Mesenteric fat pad (tissue), 1 donor: ENCODE data around the gene C2. TPM values are rescaled to one million over a fixed set of nuclear protein-coding genes. Genes with fewer than 3 reads are reported as not detected.
"Not testable (repeated sequence)": the region's sequence is repeated elsewhere in the genome, so short reads cannot be mapped to it uniquely, and the experiment has no call there.

Experiments
- DNase-seq: peaks from one replicate; pipeline ENCODE4 v3.0.0-alpha.2; 2020; ENCODE audit warnings: low spot score
- total RNA-seq: library from RNA; stranded (reverse); fragmentation: NEBNext Ultra II Directional; extraction: Animal tissue kit (Norgen Biotek cat#: 25700); gene quantifications from one replicate; pipeline ENCODE4 v1.2.1, GENCODE V29; 2021
- donor health status: DM: yes; HTN: yes; CAD: no.

The C2 gene
- total RNA-seq, 1 donor from 2014 or later, result 60.8 TPM

DNA sequence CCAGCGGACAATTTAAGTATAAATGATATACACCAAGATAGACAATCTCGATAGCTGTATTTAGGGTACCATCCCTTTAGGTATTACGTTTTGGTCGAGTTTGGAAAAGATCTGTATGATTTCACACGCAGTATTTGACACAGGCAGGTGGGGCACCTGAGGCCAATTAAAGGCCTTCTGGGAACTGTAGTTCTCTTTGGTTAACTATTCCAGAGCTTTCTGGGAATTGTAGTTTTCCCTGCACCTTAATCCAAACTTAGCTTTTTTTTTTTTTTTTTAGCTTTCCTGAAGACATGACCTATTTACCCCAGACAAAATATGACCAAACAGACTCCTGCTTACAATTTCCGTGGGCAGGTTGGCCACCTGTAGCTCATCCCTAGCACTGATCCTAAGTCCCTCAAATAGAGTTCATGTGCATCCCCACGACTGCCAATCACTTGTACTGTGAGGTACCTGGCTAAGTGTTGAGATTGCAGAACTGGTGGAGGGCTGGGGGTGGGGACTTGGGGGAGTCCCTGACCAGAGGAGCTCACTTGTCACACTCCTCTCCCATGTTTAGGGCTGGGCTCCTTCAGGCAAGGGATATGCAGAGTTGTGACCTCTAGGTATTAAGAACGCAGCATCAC, 29.0 kb upstream of the C2 start:
- no peak for DNase-seq

- DNase-seq, result no peak
Measured at GRCh38 chr6:31899215-31899614, 28.3 kb upstream of the C2 start.

DNA sequence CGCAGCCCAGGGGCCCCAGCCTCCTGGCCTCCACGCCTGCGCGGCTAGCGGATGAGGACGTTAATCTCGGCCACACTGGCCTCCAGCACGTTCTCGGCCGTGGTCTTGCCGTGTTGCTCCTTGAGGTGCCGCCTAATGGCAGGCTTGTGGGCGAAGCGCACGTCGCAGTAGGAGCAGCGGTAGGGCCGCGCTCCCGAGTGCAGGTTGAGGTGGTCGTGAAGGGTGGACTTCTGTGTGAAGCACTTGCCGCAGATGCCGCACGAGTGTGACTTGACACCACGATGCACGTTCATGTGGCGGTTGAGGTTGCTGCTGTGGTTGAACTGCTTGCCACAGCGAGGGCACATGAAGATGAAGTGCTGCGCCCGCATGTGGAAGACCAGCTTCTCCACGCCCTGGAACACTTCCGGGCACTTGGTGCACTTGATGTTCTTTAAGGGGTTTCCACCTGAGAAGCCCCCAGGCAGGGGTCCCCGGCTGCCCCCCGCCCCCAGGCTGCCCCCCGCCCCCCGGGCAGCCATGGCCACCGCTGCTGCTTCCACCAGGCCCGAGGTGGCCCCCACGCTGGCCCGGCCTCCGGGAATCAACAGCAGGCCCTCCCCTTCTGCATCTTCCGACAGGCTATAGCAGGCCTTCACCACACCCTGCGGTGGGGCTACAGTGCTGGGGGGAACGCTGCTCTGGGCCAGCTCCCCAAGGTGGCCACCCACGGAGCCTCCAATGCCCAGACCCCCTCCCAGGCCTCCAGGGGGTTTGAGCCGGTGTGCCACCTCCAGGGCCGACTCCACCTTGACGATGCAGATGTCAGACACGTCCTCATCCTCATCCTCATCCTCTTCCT, 27.4 kb upstream of the C2 start:
- DNase-seq, result no peak

DNA sequence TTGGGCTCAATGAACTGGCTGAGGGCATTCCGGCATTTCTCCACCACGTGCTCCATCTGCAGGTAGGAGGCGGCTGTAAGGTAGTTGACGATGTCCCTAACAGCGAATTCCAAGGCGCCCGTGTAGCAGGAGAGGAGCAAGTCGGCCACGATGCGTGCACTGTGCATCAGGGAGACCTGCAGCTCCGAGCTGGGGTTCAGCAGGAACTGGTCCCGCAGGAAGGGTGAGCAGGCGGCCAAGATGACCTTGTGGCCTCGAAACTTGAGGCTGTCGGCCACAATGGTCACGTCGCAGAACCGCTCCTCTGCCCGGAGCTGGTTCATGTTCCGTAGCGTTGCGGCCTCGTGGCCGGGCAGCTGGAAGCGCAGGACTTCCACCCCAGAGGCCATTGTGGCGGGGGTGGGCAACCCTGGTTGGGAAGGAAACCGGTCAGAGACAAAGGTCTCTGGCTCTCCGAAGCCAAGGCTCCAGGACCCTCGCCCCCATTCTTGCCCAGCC, 26.6 kb upstream of the C2 start:
- DNase-seq, result no peak

DNA sequence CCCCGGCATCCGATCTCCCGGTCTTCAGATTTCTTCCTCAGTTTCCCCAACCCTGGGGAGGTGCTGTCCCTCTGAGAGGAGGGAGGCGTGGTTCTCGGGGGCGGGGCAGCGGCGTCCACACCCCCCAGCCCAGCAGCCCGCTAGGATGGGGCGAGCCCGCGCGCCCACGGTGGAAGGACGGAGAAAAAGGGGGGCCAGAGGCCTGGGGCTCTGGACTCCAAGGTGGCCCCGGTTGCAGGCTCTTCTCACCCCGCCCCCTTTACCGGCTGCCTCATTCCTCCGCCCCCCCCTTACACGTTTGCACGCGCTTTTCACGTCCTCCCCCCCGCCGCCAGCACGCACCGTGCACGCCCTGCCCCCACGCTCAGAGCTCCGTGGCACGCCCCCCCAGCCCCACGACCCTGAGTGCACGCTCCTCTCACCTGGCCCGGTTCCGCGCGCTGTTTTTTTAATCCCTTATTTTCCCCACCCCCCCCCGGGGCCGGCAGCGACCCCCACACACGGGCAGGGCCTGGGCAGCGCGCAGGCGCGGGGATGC, 26.0 kb upstream of the C2 start:
- no peak for DNase-seq

- DNase-seq, result peak; percentile 95
Measured at GRCh38 chr6:31901953-31902643, 25.4 kb upstream of the C2 start, which contains the start of gene ZBTB12. ZBTB12 (minus strand) TSS chr6:31902086; CDS start chr6:31901305, 781 bp downstream.

DNA sequence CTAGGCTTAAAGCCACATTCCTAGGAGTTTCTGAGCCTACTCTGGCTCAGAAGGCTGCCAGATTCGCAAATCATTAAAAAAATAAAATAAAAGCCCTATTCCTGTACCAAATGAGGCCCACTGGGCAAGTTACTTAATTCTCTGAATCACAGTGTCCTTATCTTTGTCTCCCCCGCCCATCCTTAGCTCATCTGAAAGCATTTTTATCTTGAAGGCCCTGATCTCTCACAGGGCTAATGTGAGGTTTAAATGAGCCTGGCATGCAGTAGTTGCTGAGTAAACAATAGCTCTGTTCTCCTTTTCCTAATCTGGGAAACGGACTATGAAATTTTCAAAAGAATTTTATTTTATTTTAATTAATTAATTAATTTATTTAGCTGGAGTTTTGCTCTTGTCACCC, 23.6 kb upstream of the C2 start:
- no peak for DNase-seq

DNA sequence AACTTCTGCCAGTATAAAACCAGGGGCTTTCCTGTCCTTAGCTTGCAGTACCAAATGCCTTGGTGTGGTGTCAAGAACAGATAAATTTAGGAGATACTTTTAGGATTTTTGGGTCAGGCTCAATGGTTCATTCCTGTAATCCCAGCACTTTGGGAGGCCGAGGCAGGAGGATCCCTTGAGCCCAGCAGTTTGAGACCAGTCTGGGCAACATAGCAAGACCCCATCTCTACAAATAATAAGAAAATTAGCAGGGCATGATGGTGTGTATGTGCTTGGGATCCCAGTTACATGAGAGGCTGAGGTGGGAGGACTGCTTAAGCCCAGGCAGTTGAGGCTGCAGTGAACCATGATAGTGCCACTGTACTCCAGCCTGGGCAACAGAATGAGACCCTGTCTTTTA, 22.5 kb upstream of the C2 start:
- DNase-seq, result no peak

DNA sequence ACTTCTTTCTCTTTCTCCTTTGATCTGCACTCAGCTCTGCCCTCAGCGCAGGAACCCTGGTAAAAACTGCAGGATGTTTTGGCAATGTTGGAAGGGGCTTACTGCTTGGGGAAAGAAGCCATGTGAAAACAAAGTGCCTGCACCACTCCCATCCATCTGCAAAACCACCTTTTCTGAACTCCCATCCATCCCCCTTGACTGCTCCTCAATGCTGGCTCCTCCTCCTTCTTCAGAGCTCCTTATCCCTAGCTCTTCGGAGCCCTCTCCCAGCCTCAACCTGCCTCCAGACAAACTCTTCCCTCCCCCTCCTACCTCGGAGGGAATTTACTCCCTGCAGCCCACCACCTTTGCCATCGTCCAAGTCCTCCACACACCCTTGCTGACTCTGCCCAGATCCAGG, 21.4 kb upstream of the C2 start:
- no peak for DNase-seq

DNA sequence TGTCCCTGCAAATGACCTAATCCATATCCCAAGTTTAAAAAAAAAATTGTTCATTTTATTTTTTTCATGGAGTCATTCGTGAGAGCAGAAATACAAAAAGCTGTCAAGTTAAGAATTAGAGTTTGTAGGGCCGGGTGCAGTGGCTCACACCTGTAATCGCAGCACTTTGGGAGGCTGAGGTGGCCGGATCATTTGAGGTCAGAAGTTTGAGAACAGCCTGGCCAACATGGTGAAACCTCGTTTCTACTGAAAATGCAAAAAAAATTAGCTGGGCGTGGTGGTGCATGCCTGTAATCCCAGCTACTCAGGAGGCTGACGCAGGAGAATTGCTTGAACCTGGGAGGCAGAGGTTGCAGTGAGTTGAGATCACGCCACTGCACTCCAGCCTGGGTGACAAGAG, 20.8 kb upstream of the C2 start:
- DNase-seq, result not testable (repeated sequence)

GRCh38 chr6:31907158-31907813, 20.2 kb upstream of the C2 start:
- no peak for DNase-seq

DNA sequence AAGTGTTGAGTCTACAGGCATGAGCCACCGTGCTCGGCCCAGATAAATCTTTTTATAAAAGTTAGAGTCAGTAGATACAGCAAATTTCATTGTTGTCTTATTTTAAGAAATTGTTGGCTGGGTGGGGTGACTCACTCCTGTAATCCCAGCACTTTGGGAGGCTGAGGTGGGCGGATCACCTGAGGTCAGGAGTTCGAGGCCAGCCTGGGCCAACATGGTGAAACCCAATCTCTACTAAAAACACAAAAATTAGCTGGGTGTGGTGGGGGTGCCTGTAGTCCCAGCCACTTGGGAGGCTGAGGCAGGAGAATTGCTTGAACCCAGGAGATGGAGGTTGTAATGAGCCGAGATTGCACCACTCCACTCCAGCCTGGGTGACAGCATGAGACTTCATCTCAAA, 19.3 kb upstream of the C2 start:
- DNase-seq, result not testable (repeated sequence)

- no peak for DNase-seq
Measured at GRCh38 chr6:31908791-31909190, 18.7 kb upstream of the C2 start.

DNA sequence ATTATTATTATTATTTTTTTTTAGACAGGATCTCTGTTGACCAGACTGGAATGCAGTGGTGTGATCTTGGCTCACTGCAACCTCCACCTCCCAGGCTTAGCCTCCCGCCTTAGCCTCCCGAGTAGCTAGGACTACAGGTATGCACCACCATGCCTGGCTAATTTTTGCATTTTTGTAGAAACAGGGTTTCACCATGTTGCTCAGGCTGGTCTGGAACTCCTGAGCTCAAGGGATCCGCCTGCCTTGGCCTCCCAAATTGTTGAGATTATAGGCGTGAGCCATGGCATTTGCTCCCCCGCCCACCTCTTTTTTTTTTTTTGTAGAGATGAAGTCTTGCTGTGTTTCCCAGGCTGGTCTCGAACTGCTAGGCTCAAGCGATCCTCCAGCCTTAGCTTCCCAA, 18.2 kb upstream of the C2 start:
- DNase-seq, result not testable (repeated sequence)

DNA sequence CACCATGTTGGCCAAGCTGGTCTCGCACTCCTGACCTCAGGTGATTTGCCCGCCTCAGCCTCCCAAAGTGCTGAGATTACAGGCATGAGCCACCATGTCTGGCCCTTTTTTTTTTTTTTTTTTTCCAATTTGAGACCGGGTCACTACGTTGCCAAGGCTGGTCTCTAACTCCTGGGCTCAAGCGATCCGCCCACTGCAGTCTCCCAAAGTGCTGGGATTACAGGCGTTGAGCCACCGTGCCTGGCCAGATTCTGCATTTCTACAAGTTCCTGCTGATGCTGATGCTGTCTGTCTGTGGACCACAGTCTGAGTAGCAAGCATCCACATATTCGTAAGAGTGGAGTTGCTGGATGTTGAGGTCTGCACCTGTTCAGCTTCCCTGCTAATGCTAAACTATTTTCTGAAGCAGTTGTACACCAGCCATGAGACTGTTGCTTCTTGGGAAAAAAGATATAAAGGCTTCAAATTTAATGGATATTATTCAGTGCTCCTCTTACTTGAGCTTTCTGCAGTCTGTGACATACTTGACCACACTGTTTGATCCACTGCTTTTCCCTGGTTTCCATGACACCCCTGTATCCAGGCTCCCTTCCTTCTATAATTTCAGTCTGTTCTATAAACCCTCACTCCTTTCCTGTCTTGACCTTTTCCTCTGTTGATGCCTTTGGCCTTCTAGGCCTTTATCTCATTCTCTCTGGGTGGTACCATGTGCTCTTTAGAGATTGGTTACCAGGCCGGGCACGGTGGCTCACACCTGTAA, 15.5 kb upstream of the C2 start:
- no peak for DNase-seq

DNA sequence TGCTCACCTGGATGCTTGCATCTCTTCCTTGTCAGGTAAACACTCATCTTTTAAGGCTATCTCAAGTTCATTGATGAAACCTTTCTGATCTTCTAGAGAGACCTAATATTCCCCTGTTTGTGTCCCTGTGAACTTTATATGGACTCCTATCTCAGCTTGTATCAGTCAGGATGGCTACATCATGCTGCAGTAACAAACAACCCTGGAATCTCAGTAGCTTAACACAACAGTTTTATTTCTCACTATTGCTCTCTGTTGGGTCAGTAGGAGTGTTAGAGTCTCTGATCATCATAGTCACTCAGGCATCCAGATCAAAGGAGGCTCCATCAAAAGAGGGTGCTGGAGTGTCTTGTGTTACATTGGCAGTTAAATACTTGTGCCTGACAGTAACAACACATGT, 12.2 kb upstream of the C2 start:
- no peak for DNase-seq

GRCh38 chr6:31915756-31916155, 11.8 kb upstream of the C2 start:
- DNase-seq, result no peak

DNA sequence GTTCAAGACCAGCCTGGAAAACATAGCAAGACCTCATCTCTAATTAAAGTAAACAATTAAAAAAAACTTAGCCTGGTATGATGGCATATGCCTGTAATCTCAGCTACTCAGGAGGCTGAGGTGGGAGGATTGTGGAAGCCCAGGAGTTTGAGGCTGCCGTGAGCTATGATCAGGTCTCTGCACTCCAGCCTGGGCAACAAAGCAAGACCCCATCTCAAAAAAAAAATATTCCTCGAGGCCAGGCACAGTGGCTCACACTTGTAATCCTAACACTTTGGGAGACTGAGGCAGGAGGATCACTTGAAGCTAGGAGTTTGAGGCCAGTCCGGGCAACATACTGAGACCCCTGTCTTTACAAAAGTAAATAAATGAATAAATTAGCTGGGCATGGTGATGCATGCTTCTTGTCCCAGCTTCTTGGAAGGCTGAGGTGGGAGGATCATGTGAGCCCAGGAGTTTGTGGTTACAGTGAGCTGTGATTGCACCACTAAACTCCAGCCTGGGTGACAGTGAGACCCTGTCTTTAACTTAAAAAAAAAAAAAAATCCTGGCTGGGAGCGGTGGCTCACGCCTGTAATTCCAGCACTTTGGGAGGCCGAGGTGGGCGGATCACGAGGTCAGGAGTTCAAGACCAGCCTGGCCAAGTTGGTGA, 9.3 kb upstream of the C2 start:
- DNase-seq, result no peak

DNA sequence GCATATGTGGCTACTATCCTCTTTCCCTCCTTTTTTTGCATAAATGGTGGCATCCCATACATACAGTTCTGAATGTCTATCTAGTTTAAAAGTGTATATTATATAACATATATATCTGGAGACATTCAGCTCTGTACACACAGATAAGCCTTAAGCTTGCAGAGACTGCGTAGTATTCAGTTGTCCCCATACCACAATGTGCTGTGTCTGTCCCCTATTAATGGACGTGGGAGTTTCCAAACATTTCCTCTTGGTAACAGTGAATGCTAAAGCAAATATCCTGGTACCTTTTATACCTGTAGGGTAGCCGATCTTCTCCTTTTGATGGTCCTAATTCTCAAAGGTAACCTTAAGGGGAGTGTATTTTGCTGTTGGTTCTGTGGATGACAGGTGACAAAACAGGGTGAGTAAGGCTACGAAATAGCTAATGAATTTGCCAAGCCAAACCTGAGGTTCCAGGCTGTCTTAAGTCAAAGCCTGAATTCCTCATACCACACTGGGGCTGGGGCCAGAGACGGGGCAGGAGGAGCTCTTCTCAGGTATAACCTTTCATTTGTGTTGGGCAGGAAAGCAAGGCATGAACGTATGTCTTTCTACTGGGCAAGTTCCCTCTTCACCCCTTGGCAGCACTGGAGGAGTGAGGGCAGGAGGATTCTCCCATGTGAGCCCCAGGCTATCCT, 7.8 kb upstream of the C2 start:
- DNase-seq, result no peak
